A549 (cell line): ENCODE measurements around the gene F10.
"Not testable (repeated sequence)": the region's sequence is repeated elsewhere in the genome, so short reads cannot be mapped to it uniquely, and the experiment has no call there.

Experiments used
- EHF ChIP-seq: fragments of 250-450 bp; sonication (Bioruptor Pico); IDR thresholded peaks from 2 replicates; pipeline ENCODE4 v1.5.0; 2020; ENCODE audit warnings: mild to moderate bottlenecking
- ESRRA ChIP-seq: fragments of 150-350 bp; IDR thresholded peaks from 2 replicates; pipeline ENCODE4 v1.6.1; 2014; ENCODE audit warnings: mild to moderate bottlenecking, low read length, borderline replicate concordance
- POLR2A ChIP-seq: IDR thresholded peaks from 2 replicates; pipeline ENCODE4 v1.6.1; 2012; ENCODE audit warnings: mild to moderate bottlenecking, low read length
- POLR2AphosphoS2 ChIP-seq: conservative IDR thresholded peaks from 2 replicates; pipeline ENCODE4 v1.6.1; 2012; ENCODE audit warnings: low read length, improper control_type of control experiment, inconsistent platforms
- SMC3 ChIP-seq: fragments of >200 bp; sonication (Bioruptor Twin); formaldehyde crosslinking; IDR thresholded peaks from 3 replicates; pipeline ENCODE4 v1.6.1; 2018; ENCODE audit warnings: inconsistent platforms
- TP53 ChIP-seq: fragments of 250-450 bp; sonication (Bioruptor Pico); IDR thresholded peaks from 2 replicates; pipeline ENCODE4 v1.5.0; 2021; ENCODE audit warnings: mild to moderate bottlenecking, moderate library complexity
- TF ChIP-seq, protein P1 (sequence below): fragments of 200-600 bp; sonication (generic); IDR thresholded peaks from 2 replicates; pipeline ENCODE4 v1.6.1; 2016; ENCODE audit warnings: antibody characterized with exemption, mild to moderate bottlenecking, moderate library complexity
- TF ChIP-seq, protein P2 (sequence below): IDR thresholded peaks from 2 replicates; pipeline ENCODE4 v1.6.1; 2012
- TF ChIP-seq, protein P3 (sequence below): fragments of 450-650 bp; IDR thresholded peaks from 2 replicates; pipeline ENCODE4 v1.6.1; 2014; ENCODE audit warnings: antibody characterized with exemption
- TF ChIP-seq, protein P4 (sequence below): fragments of >200 bp; sonication (Bioruptor Twin); formaldehyde crosslinking; IDR thresholded peaks from 3 replicates; pipeline ENCODE4 v1.5.1; 2016

- TF ChIP-seq, protein P1, sequence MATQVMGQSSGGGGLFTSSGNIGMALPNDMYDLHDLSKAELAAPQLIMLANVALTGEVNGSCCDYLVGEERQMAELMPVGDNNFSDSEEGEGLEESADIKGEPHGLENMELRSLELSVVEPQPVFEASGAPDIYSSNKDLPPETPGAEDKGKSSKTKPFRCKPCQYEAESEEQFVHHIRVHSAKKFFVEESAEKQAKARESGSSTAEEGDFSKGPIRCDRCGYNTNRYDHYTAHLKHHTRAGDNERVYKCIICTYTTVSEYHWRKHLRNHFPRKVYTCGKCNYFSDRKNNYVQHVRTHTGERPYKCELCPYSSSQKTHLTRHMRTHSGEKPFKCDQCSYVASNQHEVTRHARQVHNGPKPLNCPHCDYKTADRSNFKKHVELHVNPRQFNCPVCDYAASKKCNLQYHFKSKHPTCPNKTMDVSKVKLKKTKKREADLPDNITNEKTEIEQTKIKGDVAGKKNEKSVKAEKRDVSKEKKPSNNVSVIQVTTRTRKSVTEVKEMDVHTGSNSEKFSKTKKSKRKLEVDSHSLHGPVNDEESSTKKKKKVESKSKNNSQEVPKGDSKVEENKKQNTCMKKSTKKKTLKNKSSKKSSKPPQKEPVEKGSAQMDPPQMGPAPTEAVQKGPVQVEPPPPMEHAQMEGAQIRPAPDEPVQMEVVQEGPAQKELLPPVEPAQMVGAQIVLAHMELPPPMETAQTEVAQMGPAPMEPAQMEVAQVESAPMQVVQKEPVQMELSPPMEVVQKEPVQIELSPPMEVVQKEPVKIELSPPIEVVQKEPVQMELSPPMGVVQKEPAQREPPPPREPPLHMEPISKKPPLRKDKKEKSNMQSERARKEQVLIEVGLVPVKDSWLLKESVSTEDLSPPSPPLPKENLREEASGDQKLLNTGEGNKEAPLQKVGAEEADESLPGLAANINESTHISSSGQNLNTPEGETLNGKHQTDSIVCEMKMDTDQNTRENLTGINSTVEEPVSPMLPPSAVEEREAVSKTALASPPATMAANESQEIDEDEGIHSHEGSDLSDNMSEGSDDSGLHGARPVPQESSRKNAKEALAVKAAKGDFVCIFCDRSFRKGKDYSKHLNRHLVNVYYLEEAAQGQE: not testable (repeated sequence)
- TF ChIP-seq POLR2A; SMC3; ESRRA; TP53 (CRISPR knock-in tag); POLR2AphosphoS2; EHF (CRISPR knock-in tag): not testable (repeated sequence)
- TF ChIP-seq, protein P2, sequence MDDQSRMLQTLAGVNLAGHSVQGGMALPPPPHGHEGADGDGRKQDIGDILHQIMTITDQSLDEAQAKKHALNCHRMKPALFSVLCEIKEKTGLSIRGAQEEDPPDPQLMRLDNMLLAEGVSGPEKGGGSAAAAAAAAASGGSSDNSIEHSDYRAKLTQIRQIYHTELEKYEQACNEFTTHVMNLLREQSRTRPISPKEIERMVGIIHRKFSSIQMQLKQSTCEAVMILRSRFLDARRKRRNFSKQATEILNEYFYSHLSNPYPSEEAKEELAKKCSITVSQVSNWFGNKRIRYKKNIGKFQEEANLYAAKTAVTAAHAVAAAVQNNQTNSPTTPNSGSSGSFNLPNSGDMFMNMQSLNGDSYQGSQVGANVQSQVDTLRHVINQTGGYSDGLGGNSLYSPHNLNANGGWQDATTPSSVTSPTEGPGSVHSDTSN: not testable (repeated sequence)
- TF ChIP-seq, protein P3, sequence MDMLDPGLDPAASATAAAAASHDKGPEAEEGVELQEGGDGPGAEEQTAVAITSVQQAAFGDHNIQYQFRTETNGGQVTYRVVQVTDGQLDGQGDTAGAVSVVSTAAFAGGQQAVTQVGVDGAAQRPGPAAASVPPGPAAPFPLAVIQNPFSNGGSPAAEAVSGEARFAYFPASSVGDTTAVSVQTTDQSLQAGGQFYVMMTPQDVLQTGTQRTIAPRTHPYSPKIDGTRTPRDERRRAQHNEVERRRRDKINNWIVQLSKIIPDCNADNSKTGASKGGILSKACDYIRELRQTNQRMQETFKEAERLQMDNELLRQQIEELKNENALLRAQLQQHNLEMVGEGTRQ: not testable (repeated sequence)
- TF ChIP-seq, protein P4, sequence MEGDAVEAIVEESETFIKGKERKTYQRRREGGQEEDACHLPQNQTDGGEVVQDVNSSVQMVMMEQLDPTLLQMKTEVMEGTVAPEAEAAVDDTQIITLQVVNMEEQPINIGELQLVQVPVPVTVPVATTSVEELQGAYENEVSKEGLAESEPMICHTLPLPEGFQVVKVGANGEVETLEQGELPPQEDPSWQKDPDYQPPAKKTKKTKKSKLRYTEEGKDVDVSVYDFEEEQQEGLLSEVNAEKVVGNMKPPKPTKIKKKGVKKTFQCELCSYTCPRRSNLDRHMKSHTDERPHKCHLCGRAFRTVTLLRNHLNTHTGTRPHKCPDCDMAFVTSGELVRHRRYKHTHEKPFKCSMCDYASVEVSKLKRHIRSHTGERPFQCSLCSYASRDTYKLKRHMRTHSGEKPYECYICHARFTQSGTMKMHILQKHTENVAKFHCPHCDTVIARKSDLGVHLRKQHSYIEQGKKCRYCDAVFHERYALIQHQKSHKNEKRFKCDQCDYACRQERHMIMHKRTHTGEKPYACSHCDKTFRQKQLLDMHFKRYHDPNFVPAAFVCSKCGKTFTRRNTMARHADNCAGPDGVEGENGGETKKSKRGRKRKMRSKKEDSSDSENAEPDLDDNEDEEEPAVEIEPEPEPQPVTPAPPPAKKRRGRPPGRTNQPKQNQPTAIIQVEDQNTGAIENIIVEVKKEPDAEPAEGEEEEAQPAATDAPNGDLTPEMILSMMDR: not testable (repeated sequence)
Observed at GRCh38 chr13:113108521-113108920, 14.1 kb upstream of the F10 start.
